Measurements from ENCODE around the gene PBX3. TPM values are rescaled to one million over a fixed set of nuclear protein-coding genes. Genes with fewer than 3 reads are reported as not detected.

The PBX3 gene
- total RNA-seq, 1 experiment from 2014 or later, result 46.0 TPM

DNA sequence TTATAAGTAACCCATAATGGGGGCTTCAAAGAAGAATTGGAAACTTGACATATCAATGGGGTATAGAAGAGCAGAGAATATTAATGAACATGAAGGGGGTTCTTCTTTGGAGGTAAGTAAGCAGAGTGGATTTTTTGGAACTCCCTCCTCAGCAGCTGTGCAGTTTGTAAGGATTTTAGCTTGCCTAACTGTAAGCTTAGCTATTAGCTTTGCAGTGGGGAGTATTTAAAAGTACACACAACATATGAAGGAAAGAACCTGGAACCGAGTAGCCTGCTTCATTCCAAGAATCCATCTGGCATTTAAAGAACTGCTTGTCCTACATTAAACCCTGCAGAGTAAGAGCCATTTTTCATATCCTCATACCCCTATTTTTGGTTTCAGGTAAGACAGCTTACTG is 2.2 kb upstream of the PBX3 start:
- no peak overlapping the region for H3K27ac ChIP-seq (ENCODE audit: insufficient read length, low read depth, low read length)
- no peak overlapping the region for H3T11ph ChIP-seq (ENCODE audit: low read length)
- Mint-ChIP-seq H3K4me1 (peaks cover 20 to 27% of the 10 kb centered on the region in 2 experiments), H3K27me3 (ENCODE audit: low read depth) (peaks cover 15% of the 10 kb centered on the region), H3K36me3 (ENCODE audit: insufficient read depth in 1 of 3, low read depth in 3 of 3) (peaks cover 7 to 10% (median 9%) of the 10 kb centered on the region in 3 experiments; a peak in 6 of 7 replicates), H3K4me3 (0 out of 5 replicates have a peak overlapping the region, but pooled peaks of 1 of the 2 experiments have one; percentile 86), H3K9me3 (no peaks in the 10 kb centered on the region; a peak in 1 of 5 replicates), H3K27ac (no peak overlapping the region)
- no peak overlapping the region for H3K4ac ChIP-seq (ENCODE audit: low read depth, low read length)
- H2AFZ ChIP-seq (ENCODE audit: low read length), result no peak overlapping the region
- H4K20me1 ChIP-seq (ENCODE audit: control insufficient read depth, insufficient read depth, insufficient read length), result no peaks in the 10 kb centered on the region
- H2AK5ac ChIP-seq (ENCODE audit: insufficient read length, low read length), result no peak overlapping the region
- H3K14ac ChIP-seq (ENCODE audit: insufficient read depth, low read length), result no peak overlapping the region
- no peak overlapping the region for H2BK120ac ChIP-seq (ENCODE audit: low read depth, low read length, poor library complexity, severe bottlenecking)
- TF ChIP-seq, protein P1, sequence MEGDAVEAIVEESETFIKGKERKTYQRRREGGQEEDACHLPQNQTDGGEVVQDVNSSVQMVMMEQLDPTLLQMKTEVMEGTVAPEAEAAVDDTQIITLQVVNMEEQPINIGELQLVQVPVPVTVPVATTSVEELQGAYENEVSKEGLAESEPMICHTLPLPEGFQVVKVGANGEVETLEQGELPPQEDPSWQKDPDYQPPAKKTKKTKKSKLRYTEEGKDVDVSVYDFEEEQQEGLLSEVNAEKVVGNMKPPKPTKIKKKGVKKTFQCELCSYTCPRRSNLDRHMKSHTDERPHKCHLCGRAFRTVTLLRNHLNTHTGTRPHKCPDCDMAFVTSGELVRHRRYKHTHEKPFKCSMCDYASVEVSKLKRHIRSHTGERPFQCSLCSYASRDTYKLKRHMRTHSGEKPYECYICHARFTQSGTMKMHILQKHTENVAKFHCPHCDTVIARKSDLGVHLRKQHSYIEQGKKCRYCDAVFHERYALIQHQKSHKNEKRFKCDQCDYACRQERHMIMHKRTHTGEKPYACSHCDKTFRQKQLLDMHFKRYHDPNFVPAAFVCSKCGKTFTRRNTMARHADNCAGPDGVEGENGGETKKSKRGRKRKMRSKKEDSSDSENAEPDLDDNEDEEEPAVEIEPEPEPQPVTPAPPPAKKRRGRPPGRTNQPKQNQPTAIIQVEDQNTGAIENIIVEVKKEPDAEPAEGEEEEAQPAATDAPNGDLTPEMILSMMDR (conservative IDR thresholded peaks at IDR 0.05), result no peak
- no peak overlapping the region for H2BK5ac ChIP-seq (ENCODE audit: insufficient read length, low read length)
- no peak overlapping the region for H3K9ac ChIP-seq (ENCODE audit: extremely low read depth, insufficient read length, low read length)
- H3K23ac ChIP-seq (ENCODE audit: insufficient read length, low read depth, low read length), result no peak overlapping the region
- no peak overlapping the region for H3K18ac ChIP-seq (ENCODE audit: insufficient read length, low read depth, low read length)
- H3K4me2 ChIP-seq (ENCODE audit: insufficient read depth, insufficient read length, low read length), result no peak overlapping the region
- DNase-seq, result no peak
- H3K79me2 ChIP-seq (ENCODE audit: insufficient read depth, low read length), result no peaks in the 10 kb centered on the region
- no peak overlapping the region for H3K56ac ChIP-seq (ENCODE audit: insufficient read length, low read depth, low read length)
- no peak overlapping the region for H2BK20ac ChIP-seq (ENCODE audit: low read depth, low read length, poor library complexity, severe bottlenecking)
- H4K8ac ChIP-seq (replicated peaks; ENCODE audit: insufficient read length, low read depth, low read length), result no peak overlapping the region
- no peaks in the 10 kb centered on the region for H3K9me3 ChIP-seq (ENCODE audit: control insufficient read depth, low read depth, low read length)
- no peak overlapping the region for H2BK15ac ChIP-seq (ENCODE audit: low read depth, low read length)
- WGBS (ENCODE audit: extremely low coverage, insufficient read length, low lambda C conversion rate), result no CpG with 5 or more reads among the region's 1 CpG
- peaks cover 16% of the 10 kb centered on the region for H3K23me2 ChIP-seq (ENCODE audit: insufficient read length, low read depth, low read length, poor library complexity, severe bottlenecking)
- H3K4me1 ChIP-seq (ENCODE audit: insufficient read depth, low read length), result peaks cover 4% of the 10 kb centered on the region; the same call in 1 of the 2 replicates
- 0 out of 2 replicates have a peak, but pooled peaks cover 1% of the 10 kb centered on the region for H3K27me3 ChIP-seq (ENCODE audit: insufficient read depth, low read length)
- no peaks in the 10 kb centered on the region for H3K79me1 ChIP-seq (ENCODE audit: insufficient read depth, low read depth, low read length, poor library complexity, severe bottlenecking)
- H4K5ac ChIP-seq (ENCODE audit: insufficient read length, low read depth, low read length), result no peak overlapping the region
- H4K91ac ChIP-seq (ENCODE audit: insufficient read length, low read depth, low read length), result no peak overlapping the region
- H2BK12ac ChIP-seq (ENCODE audit: insufficient read length, low read depth, low read length), result no peak overlapping the region
